Stimulated activated CD8-positive, alpha-beta memory T cell treated with anti-CD3 and anti-CD28 coated beads, Interleukin-4, amount 100 ng/mL, for 4 hours (primary cell): ENCODE results near the gene FHIT.

Experiments used
- DNase-seq, 2 donors: peaks; one replicate each; pipeline ENCODE4 v3.0.0-alpha.2; 2020; ENCODE audit warnings: low read depth in 2 of 2, low spot score in 1 of 2

The FHIT gene

DNA sequence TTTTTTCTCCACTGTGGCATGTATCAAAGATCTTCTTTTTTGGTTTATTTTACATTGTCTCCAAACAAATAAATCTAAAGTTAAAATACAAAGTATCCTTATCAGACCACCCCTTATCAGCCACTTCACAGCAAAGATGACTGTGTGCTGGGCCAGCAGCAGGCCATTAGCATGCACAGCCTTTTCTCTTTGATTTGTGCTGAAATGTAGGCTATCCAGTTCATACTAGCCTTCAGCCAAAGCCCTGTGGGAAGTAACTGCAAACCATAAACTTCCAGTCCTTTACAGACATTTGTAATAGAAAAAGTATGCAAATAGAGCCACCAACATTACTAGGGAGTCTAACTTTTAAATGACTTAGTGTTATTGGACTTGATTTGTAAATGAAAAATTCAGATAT, 816.3 kb downstream of the FHIT start:
- no peak for DNase-seq

DNA sequence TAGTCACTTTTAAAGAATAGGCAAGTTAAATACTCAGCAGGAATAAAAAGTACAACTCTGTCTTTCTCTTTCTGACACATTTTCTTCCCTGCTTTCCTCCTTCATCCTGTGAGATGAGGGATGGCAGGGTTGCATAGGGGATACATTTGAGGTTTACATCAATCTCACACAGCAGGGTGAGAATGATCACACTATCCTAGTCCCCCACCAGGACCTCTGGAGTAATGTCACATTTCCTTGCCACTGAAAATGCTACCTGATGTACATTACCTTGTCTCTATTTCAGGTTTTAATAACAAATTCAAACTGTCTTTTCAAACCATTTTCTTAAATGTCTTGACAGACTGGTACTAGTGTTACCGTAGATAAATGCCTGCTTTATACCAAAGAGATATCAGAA, 816.9 kb downstream of the FHIT start:
- no peak for DNase-seq

DNA sequence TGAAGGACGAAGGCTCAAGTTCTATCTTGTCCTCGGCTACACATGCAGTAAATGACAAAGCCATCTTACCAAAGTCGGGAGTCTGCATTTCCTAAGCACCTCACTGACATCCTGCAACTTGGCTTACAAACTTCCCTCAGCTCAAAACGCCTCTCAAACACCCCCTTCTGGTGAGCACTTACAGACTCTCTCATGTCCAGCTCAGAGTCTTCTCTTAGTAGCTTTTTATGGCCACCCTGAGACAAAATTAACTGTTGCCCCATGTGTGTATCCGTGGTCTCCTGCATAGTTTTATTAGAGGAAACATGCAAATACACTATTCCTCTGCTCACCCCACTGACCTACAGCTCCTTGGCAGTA, 819.7 kb downstream of the FHIT start:
- no peak for DNase-seq

DNA sequence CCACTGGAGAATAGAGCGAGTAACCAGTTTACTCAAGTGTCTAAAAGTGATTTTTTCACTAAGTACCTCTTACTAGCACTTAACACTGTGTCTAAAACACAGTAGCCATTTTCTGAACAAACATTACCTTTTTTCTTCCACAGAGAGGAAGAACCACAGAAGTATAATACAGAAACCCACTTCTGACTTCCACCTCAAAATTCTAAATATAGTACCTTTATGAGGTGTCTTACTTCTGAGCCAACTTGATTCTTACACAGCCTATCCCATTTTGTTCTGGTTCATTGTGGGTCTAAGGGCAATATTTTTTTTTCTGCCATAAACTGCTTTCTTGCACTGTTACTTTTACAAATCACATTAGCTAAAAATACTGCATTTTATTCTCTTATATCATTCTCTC, 821.0 kb downstream of the FHIT start:
- no peak for DNase-seq

DNA sequence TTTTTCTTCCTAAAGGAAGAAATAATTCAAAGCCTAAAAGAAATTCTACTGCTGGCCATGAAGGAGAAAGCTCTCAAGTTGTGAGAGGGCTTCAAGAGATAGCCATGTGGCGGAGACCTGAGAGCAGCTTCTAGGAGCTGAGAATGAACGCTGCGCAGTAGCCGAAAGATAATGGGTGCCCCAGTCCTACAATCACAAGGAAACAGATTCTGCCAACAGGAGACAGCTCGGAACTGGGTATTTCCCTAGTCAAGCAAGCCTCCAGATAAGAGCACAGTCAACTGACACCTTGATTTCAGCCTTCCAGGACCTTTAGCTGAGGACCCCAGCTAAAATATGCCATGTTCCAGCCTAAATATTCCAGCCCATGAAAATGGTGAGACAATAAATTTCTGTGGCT, 824.1 kb downstream of the FHIT start:
- no peak for DNase-seq

DNA sequence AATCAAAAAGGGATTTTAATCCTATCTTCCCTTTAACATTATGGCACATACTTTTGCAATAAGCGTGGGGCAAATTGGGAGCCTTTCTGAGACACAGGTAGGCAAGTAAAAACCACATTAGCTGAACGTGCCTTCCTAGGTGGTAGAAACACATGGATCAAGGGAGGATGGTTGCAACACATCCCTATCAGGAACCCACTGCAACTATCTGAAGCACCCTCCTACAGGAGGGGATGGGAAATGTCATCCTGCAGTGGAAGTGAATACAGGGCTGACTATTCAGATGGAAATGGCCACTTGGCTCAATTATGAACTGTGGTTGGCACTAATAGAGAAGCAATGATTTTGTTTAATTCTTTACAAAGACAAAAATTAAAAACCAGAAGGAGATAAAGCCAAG, 826.3 kb downstream of the FHIT start:
- DNase-seq, result no peak

DNA sequence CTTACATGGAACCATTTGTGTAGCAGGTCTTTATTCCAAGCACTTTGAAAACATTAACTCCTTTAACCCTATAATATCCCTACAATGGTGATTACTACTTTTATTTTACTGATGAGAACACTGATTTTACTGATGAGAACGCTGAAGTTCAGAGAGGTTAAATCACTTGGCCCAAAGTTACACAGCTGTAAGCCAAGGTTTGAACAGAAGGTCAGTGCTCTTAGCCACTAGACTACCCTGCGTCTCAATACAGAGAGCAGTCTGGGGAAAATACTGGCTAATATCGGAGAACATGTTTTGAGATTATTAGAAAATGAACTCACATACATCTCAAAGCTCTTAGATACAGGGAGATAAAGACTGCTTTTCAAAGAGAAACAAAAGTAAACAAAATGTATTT, 827.2 kb downstream of the FHIT start:
- DNase-seq, result no peak

DNA sequence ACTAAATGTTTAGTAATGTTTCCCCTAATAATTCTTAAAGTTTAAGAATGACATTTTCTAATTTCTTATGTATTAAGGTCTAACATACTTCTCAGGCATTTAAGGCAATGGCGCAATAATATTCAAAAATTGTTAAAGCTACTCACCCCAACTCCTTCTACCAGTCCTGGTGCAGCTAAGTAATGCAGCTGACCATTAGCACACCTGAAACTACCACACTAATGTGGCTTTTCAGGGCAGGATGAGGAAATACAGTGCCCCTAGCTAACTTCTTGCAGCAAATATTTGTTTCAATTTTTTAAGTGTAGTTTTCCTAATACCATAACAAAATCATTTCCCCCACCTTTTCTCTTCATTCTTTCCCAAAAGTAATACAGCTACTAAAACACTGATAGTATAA, 827.7 kb downstream of the FHIT start:
- DNase-seq, result no peak

DNA sequence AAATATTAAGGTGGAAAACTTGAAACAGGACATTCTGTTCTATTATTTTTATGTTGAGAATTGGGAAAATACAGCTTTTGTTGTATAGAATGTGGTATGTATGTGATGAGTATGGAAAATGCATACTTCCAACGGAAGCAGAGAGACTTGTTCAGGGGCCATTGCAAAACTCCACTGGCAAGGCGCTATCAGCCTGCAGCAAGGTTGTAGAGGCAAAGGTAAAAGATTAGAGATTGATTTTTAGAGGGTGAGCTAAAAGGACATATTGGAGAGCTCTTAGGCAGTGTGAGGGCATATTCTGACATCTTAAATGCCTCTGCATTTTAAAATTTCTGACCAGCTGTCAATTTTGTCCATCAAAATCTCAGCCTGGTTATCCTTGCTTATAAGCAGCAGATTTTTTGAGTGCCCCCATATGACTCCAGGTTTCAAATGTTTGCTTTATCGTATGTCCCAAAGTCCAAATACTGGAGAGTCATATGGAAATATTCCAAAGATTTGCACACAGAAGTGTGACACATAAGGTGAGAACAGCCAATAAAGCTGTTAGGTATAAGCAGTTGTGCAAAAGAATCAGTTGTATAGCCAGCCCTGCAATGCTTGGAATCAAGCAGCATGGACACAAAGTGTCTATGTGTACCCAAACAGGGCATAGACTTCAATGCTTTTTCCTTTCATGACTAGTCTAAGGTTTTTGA, 829.4 kb downstream of the FHIT start:
- DNase-seq, result no peak

DNA sequence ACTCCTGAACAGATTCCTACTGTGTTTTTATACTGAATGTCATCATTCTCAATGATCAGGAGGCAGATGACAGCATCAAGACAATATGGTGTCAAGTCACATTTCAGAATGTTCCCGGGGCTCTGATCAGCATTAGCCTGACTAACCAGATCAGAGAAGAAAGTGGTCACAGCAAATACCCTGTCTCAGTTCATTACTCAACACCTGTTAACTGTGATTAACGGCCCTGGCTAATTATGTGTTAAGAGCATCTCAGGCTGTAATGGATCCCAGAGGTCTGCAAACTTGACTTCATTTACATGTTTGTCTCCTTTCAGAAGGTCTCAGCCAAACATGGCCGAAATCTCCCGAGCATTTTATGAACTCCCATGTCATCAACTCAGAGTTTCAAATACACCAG, 833.7 kb downstream of the FHIT start:
- DNase-seq, result no peak

DNA sequence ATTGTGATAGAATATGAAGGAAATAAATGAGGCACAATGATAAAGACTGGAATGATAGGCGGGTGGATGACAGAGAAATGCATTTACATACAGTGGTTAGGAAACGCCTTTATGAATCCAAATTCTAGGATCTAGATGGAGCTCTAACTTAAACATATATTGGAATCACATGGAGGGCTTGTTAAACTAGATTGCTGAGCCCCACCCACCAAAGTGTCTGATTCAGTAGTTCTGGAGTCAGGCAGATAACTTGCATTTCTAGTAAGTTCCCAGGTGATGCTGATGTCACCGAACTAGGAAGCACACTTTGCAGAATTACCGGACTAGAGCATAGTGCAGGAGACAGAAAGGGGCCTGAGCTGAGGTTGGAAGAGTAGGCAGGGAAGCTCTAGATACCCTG, 837.2 kb downstream of the FHIT start:
- DNase-seq, result no peak

DNA sequence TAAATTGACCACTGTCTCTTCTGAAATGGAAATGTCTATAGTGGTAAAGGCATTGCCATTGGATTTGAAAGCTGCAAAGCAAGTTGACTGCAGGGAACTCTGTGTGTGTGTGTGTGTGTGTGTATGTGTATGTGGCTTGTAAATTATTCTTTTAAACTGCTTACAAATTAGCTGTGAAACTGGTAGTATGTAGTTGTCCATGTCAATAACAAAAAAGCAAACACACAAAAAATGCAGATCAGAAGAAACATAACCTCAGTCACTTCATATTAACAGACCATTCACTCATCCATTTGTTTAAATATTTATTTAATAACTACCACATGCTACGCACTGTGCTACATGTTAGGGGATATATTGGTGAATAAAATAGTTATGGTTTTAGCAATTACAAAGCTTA, 837.7 kb downstream of the FHIT start:
- DNase-seq, result no peak

DNA sequence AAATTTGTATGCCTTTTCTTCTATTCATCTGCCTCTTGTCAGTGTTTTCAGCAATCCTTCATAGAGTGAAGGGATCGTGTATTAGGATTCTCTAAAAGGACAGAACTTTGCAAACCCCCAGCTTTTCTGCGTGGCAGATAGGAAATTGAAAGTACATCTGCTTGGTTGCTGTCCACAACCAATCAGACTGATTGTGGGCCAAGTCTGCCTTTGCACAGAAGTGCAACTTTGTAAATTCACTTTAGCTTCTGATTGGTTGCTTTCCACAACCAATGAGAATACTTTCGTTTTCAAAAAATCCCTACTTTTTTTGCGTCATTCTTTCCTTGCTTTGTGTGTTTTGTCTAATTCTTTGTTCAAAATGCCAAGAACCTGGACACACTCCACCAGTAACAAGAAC, 847.4 kb downstream of the FHIT start:
- no peak for DNase-seq

DNA sequence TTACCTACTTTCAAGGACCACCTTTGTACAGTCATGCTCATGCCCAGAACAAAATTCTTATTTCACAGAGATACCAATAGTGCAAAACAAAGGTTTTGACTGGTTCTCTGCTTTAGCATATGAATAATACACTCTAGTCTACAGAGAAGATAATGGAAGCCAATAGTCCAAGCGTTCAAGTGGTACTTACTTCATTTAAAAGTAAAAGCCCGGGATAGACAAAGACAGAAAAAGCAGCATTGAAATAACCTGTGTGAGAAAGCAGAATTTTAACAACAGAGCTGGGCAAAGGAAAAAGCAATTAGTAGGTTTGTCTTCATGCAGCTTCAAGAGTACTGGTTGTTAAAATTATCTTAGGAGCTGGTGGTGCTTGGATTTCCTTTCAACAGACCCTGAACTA, 848.3 kb downstream of the FHIT start:
- DNase-seq, result no peak

DNA sequence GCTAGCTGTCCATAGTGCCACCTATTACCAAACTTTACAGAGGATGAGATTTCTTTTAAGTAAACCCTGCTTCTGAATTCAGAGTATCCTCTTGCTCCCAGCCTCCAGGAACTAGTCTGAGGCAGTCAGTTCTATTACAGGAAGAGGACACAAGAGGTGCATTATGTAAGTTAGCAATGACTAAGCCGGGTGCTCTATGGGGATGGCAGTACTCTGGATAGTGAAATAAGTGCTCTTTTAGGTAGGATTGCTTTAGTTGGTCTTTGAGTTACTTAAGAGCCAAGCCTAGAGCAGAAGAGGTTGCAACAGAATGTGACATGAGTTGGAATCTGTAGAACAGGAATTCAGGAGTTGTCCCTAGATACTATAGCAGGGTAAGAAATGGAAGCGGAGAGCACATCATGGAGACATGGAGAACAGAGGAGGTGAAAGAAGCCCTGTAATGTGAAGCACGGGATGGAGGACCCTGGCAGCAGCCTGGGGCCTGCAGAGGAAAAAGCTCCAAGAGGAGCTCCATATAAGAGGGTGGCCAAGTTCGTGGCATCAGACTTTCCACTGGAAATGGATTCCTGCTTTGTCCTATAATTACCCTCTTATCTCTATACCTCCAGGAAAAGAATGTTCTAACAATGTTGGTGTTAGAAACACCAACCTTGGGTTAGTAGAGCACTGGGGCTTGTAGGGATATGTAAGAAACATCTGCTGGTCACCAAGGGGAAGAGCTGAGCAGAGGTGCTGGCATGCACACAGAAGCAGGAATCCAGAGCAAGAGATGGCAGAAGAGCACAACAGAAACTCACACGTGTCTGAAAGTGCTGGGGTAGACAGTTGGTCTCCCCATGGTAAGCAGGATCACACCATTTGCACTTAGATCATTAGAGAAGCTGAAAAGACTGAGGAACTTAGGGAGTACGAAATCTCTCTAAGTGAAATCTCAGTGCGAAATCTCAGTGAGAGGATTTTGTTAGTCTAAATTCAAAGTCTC, 851.1 kb downstream of the FHIT start:
- no peak for DNase-seq

DNA sequence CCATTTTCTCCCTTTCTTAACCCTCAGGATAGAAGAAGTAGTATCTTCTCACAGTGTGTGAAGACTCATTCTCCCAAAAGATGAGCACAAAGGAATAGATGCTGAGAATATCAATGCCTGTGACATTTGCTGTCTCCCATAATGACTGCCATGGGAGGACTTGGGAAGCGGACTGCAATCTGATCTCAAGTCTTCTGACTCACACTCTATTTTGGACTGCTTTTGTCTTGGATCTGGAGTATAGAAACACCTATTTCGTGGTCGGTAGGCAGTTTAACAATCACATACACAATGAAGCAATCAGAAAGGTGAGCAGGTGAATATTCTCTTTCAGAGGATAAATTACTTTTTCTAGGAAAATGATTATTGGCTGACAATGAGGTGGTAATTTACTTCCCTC, 852.0 kb downstream of the FHIT start:
- no peak for DNase-seq

DNA sequence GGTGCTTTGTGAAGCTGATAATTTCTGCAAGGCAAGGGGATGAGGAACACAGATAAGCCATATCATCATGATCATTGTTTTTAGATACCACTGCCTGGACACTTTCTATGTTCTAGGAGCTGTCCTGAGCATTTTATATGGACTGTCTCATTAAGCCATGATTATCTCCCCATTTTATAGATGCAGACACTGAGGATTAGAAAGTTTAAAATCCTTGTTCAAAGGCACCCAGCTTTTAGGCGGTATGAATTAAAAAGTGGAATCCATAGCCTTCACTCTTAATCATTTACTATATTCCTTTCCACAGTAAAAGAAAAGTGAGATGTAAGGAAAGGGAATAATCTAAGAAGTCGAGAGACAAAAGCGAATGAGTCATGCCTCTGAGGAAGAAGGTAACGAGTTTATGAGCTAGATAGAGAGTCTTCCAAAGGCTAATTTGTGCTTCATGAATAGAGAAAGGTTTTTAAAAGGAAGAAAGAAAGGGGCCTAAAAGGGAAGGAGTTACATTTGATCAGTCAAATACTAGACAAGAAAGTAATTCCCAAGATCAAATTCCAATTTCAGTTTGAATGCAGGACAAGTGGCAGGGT, 856.0 kb downstream of the FHIT start:
- no peak for DNase-seq

DNA sequence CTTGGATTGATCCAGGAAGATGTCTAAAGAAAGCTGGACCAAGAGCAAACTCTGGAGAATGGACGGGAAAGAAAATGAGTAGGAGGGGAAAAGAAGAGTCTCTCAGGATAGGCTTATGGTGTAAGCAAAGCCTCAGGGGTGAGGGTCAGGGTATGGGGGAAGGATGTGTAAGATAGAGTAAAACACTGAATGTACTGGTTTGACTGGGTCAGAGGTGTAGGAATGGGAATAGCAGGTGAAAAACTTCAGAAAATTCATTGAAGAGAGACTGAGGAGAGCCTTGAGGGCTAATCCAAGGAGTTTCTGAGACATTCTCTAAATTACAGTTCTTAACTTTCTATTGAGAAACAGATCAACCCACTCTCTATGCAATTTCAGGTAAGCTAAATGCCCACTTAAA, 857.3 kb downstream of the FHIT start:
- DNase-seq, result no peak

DNA sequence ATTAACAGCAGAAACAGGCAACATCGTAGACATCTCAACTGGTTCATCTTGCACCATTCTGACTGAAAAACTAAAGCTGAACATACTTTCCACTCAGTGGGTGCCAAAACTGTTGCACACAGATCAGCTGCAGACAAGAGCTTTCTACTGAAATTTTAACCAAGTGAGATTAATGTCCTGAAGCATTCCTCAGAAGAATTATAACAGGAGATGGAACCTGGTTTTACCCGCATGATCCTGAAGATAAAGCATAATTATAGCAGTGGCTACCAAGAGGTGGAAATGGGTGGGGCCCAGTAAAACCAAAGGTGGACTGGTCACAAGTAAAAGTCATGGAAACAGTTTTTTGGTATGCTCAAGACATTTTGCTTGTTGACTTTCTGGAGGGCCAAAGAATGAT, 858.8 kb downstream of the FHIT start:
- DNase-seq, result no peak

DNA sequence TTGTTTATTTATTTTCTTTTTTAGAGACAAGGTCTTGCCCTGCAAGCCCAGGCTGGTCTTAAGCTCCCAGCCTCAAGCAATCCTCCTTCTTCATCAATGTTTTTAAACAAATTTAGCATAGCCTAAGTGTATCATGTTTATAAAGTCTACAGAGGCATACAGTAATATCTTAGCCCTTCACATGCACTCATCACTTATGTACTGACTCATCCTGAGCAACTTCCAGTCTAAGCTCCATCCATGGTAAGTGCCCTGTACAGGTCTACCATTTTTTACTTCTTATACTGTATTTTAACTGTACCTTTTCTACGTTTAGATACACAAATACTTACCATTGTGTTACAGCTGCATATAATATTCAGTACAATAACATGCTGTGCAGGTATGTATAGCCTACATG, 860.0 kb downstream of the FHIT start:
- DNase-seq, result no peak

DNA sequence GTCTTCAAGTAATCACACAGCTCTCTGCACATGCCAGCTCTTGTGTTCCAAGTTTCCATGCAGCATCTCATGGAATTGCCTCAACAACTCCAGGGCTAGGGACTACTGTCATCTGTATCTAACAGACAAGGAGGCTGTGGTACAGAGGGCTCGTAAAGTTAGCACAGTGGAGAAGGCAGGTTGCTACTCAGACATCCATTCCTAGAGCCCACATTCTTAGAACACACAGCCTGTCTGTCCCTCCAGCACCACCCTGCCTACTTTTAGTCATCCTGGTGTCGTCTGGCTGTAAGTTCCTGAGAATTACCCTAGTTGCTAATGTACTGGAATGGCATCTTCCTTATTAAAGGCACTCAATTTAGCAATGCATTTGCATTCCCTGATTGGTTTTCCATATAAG, 862.5 kb downstream of the FHIT start:
- no peak for DNase-seq

DNA sequence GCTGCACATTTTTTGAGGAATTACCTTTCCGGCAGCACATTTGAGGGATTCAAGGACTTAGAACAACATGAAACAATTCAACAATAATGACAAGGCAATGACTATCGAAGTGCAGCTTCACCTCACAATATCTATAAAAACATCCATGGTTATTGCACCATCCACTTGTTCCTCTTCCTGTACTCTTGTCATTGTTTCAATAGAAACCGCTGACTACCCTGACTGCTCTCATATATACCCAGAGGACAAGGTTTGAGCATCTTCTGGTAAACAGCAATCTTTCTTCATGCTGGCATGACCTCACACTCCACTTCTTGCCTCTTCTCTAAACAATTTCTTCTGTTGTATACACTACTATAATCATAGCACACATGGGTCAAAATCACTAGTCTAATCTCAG, 864.9 kb downstream of the FHIT start:
- DNase-seq, result no peak
